GM19463 (cell line): ENCODE measurements around the gene SLC38A10.

ENCODE experiments used
- ATAC-seq: cut with Tn5 transposase; IDR thresholded peaks from one replicate; pipeline ENCODE4 v1.9.1; 2021; ENCODE audit warnings: mild to moderate bottlenecking, moderate library complexity; ENCODE audit not compliant: unreplicated experiment

The SLC38A10 gene

GRCh38 chr17:81258292-81258691 lies 36.8 kb downstream of the SLC38A10 start:
- no peak for ATAC-seq

GRCh38 chr17:81257533-81257932 lies 37.6 kb downstream of the SLC38A10 start:
- ATAC-seq, result no peak

GRCh38 chr17:81256616-81257015 lies 38.5 kb downstream of the SLC38A10 start:
- no peak for ATAC-seq

- no peak for ATAC-seq
Observed at GRCh38 chr17:81254955-81255717, 40.0 kb downstream of the SLC38A10 start.

GRCh38 chr17:81253358-81254131 lies 41.6 kb downstream of the SLC38A10 start:
- no peak for ATAC-seq

GRCh38 chr17:81252987-81253329 lies 42.1 kb downstream of the SLC38A10 start:
- no peak for ATAC-seq

- ATAC-seq, result no peak
Observed at GRCh38 chr17:81252326-81252986, 42.7 kb downstream of the SLC38A10 start.

- ATAC-seq, result no peak
Observed at GRCh38 chr17:81251709-81252301, 43.3 kb downstream of the SLC38A10 start.

GRCh38 chr17:81251094-81251708 lies 43.9 kb downstream of the SLC38A10 start:
- ATAC-seq, result no peak

GRCh38 chr17:81250286-81251093 lies 44.6 kb downstream of the SLC38A10 start:
- no peak for ATAC-seq

- ATAC-seq, result no peak
Observed at GRCh38 chr17:81249223-81250040, 45.7 kb downstream of the SLC38A10 start.

- ATAC-seq, result no peak
Observed at GRCh38 chr17:81248649-81249048, 46.5 kb downstream of the SLC38A10 start.

- no peak for ATAC-seq
Observed at GRCh38 chr17:81247339-81247990, 47.6 kb downstream of the SLC38A10 start.

GRCh38 chr17:81246679-81247338 lies 48.3 kb downstream of the SLC38A10 start:
- ATAC-seq, result no peak

- no peak for ATAC-seq
Observed at GRCh38 chr17:81246343-81246670, 48.8 kb downstream of the SLC38A10 start.

GRCh38 chr17:81245665-81246342 lies 49.3 kb downstream of the SLC38A10 start:
- no peak for ATAC-seq

- ATAC-seq, result no peak
Observed at GRCh38 chr17:81245024-81245664, 50.0 kb downstream of the SLC38A10 start.
